GM21526 (cell line): Measurements from ENCODE around the gene IL3.
A peak's percentile ranks its signal among the peaks of the same experiment; 100 is the strongest.

Source experiments
- ATAC-seq: cut with Tn5 transposase; IDR thresholded peaks from one replicate; pipeline ENCODE4 v1.9.1; 2021; ENCODE audit warnings: moderate library complexity; ENCODE audit not compliant: unreplicated experiment, low FRiP score

Gene IL3

GRCh38 chr5:132060501-132061161 is at the start of gene IL3:
Gene IL3 (plus strand): TSS chr5:132060655. CDS start chr5:132060707, 52 bp downstream.
- no peak for ATAC-seq

GRCh38 chr5:132010989-132011621 is 49.4 kb upstream of the IL3 start:
- ATAC-seq: no peak

- no peak for ATAC-seq
Measured at GRCh38 chr5:132011622-132012343, 48.7 kb upstream of the IL3 start, which contains the start of gene ACSL6. Gene ACSL6 (minus strand): TSS chr5:132011658. CDS start chr5:132011553, 105 bp downstream.

- ATAC-seq: no peak
Measured at GRCh38 chr5:132012371-132013005, 48.0 kb upstream of the IL3 start.

GRCh38 chr5:132013006-132013689 is 47.3 kb upstream of the IL3 start:
- ATAC-seq: no peak

- ATAC-seq: no peak
Measured at GRCh38 chr5:132013711-132014110, 46.7 kb upstream of the IL3 start.

GRCh38 chr5:132016721-132017250 is 43.7 kb upstream of the IL3 start:
- ATAC-seq: no peak

- no peak for ATAC-seq
Measured at GRCh38 chr5:132017316-132017715, 43.1 kb upstream of the IL3 start.

- no peak for ATAC-seq
Measured at GRCh38 chr5:132017738-132018625, 42.5 kb upstream of the IL3 start.

- ATAC-seq: no peak
Measured at GRCh38 chr5:132019337-132019736, 41.1 kb upstream of the IL3 start.

- ATAC-seq: peak; percentile 98
Measured at GRCh38 chr5:132019857-132020555, 40.4 kb upstream of the IL3 start.

- ATAC-seq: peak; percentile 19
Measured at GRCh38 chr5:132020568-132021339, 39.7 kb upstream of the IL3 start.

- no peak for ATAC-seq
Measured at GRCh38 chr5:132021654-132022053, 38.8 kb upstream of the IL3 start.

- no peak for ATAC-seq
Measured at GRCh38 chr5:132022737-132023136, 37.7 kb upstream of the IL3 start.

- no peak for ATAC-seq
Measured at GRCh38 chr5:132023258-132024116, 37.0 kb upstream of the IL3 start.

- no peak for ATAC-seq
Measured at GRCh38 chr5:132024117-132024435, 36.4 kb upstream of the IL3 start.

- no peak for ATAC-seq
Measured at GRCh38 chr5:132024789-132025402, 35.6 kb upstream of the IL3 start.
